ENCODE data around the gene GRK3.
"Not testable (repeated sequence)": the region's sequence is repeated elsewhere in the genome, so short reads cannot be mapped to it uniquely, and the experiment has no call there.

The GRK3 gene

DNA sequence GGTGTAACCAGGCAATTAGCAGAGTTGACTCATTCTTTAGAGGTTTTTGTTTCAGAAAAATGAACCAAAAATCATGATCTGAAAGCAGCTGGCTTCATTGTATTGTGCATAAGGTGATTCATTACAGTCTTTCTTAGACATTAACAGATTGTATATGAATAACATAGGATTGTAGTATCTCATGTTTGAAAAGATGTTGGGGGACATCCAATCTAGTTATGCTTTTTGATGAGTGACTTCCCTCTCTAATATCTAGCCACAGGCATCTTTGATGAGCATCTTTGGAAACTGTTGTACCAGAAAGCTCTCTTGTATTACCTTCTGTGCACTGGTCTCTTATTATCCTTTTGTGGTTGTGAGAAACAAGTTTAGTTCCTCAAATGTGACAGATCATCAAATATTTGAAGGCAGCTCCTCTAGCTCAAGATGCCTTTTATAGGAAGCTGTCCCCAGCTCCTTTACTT, 8.3 kb downstream of the GRK3 start:
- no peak for DNase-seq (ENCODE audit: low read depth in 2 of 2)

GRCh38 chr22:25573841-25574240, 9.4 kb downstream of the GRK3 start:
- DNase-seq (ENCODE audit: low read depth in 2 of 2): no peak

DNA sequence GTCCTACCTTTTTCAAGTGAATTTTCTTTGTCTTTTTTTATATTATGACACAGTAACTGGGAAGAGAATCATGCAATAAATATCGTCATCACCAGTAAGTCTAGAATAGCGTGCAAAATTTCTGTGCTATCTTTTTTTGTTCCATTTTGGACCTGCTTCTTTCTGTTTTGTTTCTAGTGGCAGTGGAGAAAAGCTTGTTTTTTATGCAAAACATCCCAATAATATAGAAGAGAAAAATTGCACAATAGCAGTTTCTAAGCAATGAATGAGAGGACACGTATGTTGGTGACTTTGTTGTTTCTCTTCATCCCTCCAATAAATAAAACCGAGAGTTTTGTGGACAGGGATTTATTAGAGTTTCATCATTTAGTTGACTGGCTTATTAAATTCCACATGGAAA, 10.3 kb downstream of the GRK3 start:
- DNase-seq (ENCODE audit: low read depth in 2 of 2): no peak

GRCh38 chr22:25575674-25576392, 11.4 kb downstream of the GRK3 start:
- DNase-seq (ENCODE audit: low read depth in 2 of 2): not testable (repeated sequence)

DNA sequence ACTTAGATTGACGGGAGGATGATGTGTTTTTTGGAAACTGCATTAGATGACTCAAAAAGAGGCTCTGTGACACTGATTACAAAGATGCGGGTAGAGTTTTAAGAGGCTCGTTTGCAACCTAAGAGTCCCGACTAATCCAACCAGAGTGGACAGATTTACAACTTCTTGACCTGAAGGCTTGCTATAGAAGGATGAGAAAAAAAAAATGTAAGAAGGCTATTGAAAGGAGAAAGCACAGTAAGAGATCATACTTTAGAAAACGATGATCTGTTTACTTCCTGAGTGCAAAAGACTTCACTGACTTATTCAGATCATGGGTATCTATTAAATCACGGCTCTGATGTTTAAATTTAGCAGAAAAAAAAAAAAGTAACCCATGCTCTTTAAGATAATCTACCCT, 17.0 kb downstream of the GRK3 start:
- DNase-seq (ENCODE audit: low read depth in 2 of 2): not testable (repeated sequence)

- no peak for DNase-seq (ENCODE audit: low read depth in 2 of 2)
These were observed 18.5 kb downstream of the GRK3 start for GRCh38 chr22:25582946-25583345.

GRCh38 chr22:25584993-25585392, 20.5 kb downstream of the GRK3 start:
- DNase-seq (ENCODE audit: low read depth in 2 of 2): not testable (repeated sequence)

GRCh38 chr22:25589664-25590063, 25.2 kb downstream of the GRK3 start:
- not testable (repeated sequence) for DNase-seq (ENCODE audit: low read depth in 2 of 2)

GRCh38 chr22:25593323-25593722, 28.8 kb downstream of the GRK3 start:
- not testable (repeated sequence) for DNase-seq (ENCODE audit: low read depth in 2 of 2)

DNA sequence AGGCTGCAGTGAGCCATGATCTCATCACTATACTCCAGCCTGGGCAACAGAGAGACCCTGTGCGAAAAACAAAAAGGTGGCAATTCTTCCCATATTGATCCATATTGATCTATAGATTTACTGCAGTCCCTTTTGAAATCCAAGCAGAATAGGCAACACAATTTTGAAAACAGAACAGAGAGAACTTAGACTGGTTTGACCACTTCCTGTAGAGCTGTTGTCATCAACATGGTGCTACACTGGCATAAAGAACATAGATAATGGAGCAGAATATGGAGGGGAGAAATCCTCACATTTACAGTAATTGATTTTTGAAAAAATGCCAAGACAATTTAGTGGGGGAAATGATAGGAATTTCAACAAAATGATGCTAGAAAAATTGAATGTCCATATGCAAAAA, 34.1 kb downstream of the GRK3 start:
- DNase-seq (ENCODE audit: low read depth in 2 of 2): no peak

DNA sequence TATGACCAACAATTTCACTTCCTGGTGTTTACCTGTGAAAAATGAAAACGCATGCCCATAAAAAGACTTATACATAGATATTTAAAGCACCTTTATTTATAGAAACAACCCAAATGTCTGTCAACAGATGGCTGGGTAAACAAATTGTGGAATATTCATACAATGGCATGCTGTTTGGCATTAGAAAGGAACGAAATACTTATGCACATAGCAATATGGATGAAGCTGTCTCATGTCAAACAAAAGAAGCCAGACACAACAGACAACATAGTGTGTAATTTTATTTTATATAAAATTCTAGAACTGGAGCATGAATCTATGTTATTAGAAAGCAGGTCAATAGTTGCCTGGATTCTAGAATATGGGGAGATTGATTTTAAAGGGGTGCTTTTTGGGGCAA, 38.0 kb downstream of the GRK3 start:
- DNase-seq (ENCODE audit: low read depth in 2 of 2): no peak

GRCh38 chr22:25602916-25603315, 38.4 kb downstream of the GRK3 start:
- no peak for DNase-seq (ENCODE audit: low read depth in 2 of 2)

- not testable (repeated sequence) for DNase-seq (ENCODE audit: low read depth in 2 of 2)
These were observed 40.7 kb downstream of the GRK3 start for GRCh38 chr22:25605146-25605545.

- DNase-seq (ENCODE audit: low read depth in 2 of 2): not testable (repeated sequence)
These were observed 41.1 kb downstream of the GRK3 start for GRCh38 chr22:25605565-25605964.

- DNase-seq (ENCODE audit: low read depth in 2 of 2): not testable (repeated sequence)
These were observed 46.8 kb downstream of the GRK3 start for GRCh38 chr22:25611284-25611683.

- DNase-seq (ENCODE audit: low read depth in 2 of 2): not testable (repeated sequence)
These were observed 48.7 kb downstream of the GRK3 start for GRCh38 chr22:25613131-25613530.

GRCh38 chr22:25613558-25613957, 49.1 kb downstream of the GRK3 start:
- not testable (repeated sequence) for DNase-seq (ENCODE audit: low read depth in 2 of 2)

DNA sequence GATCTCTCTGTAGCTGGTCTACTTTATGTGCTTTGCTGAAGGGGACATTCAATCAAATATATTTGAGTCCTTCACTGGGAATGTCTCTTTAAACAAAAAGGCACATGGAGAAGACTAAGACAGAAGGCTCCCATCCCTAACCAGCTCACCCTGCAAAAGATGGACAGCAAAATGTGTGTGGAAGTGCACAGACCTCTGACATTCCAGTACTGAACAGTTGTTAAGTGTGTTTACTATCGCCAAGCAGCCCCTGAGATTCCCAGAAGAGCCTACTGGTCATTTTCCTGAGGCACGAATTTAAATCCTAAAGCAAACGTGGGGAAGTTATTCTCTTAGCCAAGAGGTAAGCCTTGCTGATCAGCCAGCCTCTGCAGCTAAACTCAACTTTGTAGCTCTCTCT, 50.3 kb downstream of the GRK3 start:
- not testable (repeated sequence) for DNase-seq (ENCODE audit: low read depth in 2 of 2)

GRCh38 chr22:25621986-25622385, 57.5 kb downstream of the GRK3 start:
- DNase-seq (ENCODE audit: low read depth in 2 of 2): no peak

- DNase-seq (ENCODE audit: low read depth in 2 of 2): no peak
These were observed 58.8 kb downstream of the GRK3 start for GRCh38 chr22:25623310-25623734.

DNA sequence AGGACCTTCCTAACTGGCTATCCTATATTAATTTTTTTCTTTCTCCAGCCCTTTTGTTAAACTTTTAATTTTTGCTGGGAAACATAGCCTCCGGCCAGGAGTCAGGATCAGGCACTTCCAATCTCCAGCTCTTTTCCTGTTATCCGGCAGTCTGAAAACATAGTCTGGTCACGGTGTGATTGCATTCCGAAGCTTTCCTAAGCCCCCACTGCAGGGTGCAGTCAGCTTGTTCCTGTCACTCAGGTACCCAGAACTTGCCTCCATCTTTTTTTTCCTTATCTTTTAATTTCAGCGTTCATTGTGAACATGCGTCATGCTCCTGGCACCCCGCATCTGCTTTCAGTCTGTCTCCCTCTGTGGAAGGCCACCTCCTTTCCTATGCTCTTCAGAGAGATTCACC, 59.4 kb downstream of the GRK3 start:
- DNase-seq (ENCODE audit: low read depth in 2 of 2): no peak

- DNase-seq (ENCODE audit: low read depth in 2 of 2): no peak
These were observed 60.0 kb downstream of the GRK3 start for GRCh38 chr22:25624476-25624875.

- not testable (repeated sequence) for DNase-seq (ENCODE audit: low read depth in 2 of 2)
These were observed 61.5 kb downstream of the GRK3 start for GRCh38 chr22:25625747-25626623.

Measured in stimulated activated CD8-positive, alpha-beta memory T cell treated with anti-CD3 and anti-CD28 coated beads, Interleukin-15, amount 100 ng/mL, for 48 hours (primary cell).